Smooth muscle cell (in vitro differentiated cells): ENCODE data around the gene CD93. TPM values are rescaled to one million over a fixed set of nuclear protein-coding genes. Genes with fewer than 3 reads are reported as not detected.

Experiments used
- DNase-seq: peaks from one replicate; lab custom pipeline; 2025; ENCODE audit not compliant: unreplicated experiment; lab: John Stamatoyannopoulos, UW
- H2AFZ ChIP-seq: fragments of 200-600 bp; sonication (generic); 2 replicates; pipeline ENCODE4 v1.6.0; 2016; ENCODE audit warnings: antibody characterized with exemption, low read depth, mild to moderate bottlenecking
- H3F3A ChIP-seq: fragments of 200-600 bp; sonication (generic); 2 replicates; pipeline ENCODE4 v1.6.0; 2017; ENCODE audit warnings: antibody characterized with exemption, low read depth
- H3K27ac ChIP-seq: fragments of 200-600 bp; sonication (generic); 2 replicates; pipeline ENCODE4 v1.5.1; 2016; ENCODE audit warnings: low read depth, mild to moderate bottlenecking
- H3K27me3 ChIP-seq: fragments of 200-600 bp; sonication (generic); 2 replicates; pipeline ENCODE4 v1.6.1; 2016; ENCODE audit warnings: low read depth, mild to moderate bottlenecking
- H3K36me3 ChIP-seq: fragments of 200-600 bp; sonication (generic); 2 replicates; pipeline ENCODE4 v1.5.1; 2016; ENCODE audit warnings: low read depth
- H3K4me1 ChIP-seq: fragments of 200-600 bp; sonication (generic); 2 replicates; pipeline ENCODE4 v1.5.1; 2016; ENCODE audit warnings: low read depth
- H3K4me2 ChIP-seq: fragments of 200-600 bp; sonication (generic); 2 replicates; pipeline ENCODE4 v1.6.0; 2016; ENCODE audit warnings: mild to moderate bottlenecking
- H3K4me3 ChIP-seq: fragments of 200-600 bp; sonication (generic); 2 replicates; pipeline ENCODE4 v1.5.1; 2016; ENCODE audit warnings: mild to moderate bottlenecking
- H3K79me2 ChIP-seq: fragments of 200-600 bp; sonication (generic); 2 replicates; pipeline ENCODE4 v1.6.0; 2016; ENCODE audit warnings: low read depth, mild to moderate bottlenecking
- H3K9ac ChIP-seq: fragments of 200-600 bp; sonication (generic); 2 replicates; pipeline ENCODE4 v1.6.0; 2016; ENCODE audit warnings: low read depth
- H3K9me3 ChIP-seq: fragments of 200-600 bp; sonication (generic); replicated peaks from 2 replicates; pipeline ENCODE4 v1.5.1; 2016; ENCODE audit warnings: low read depth
- H4K20me1 ChIP-seq: fragments of 200-600 bp; sonication (generic); 2 replicates; pipeline ENCODE4 v1.6.0; 2016; ENCODE audit warnings: low read depth
- CTCF ChIP-seq: fragments of 200-600 bp; sonication (generic); IDR thresholded peaks from 2 replicates; pipeline ENCODE4 v1.5.1; 2017; ENCODE audit warnings: borderline replicate concordance, mild to moderate bottlenecking, antibody characterized with exemption; ENCODE audit not compliant: insufficient read depth, poor library complexity, severe bottlenecking
- whole genome bisulfite sequencing: methylation state at CpG from one replicate; pipeline ENCODE4 v1.1.7; 2016; ENCODE audit warnings: low lambda C conversion rate; 5-methylcytosine and 5-hydroxymethylcytosine counted together
- polyA plus RNA-seq: library from polyadenylated mRNA; unstranded; fragments of >200 nt; fragmentation: Nextera tagmentation; extraction: Ambion mirVana; gene quantifications from 2 replicates; pipeline ENCODE4 v1.2.1, GENCODE V29; 2016
- total RNA-seq: library from RNA; depleted of rRNA; stranded (reverse); fragments of >200 nt; gene quantifications from 2 replicates; pipeline ENCODE4 v1.2.3, GENCODE V29; 2014

The CD93 gene
- total and polyA plus RNA-seq, 2 experiments from 2014 or later, result not detected

GRCh38 chr20:23086931-23087411, 847 bp upstream of the CD93 start:
- Histone ChIP-seq H3K4me3 (no peak overlapping the region), H2AFZ (no peak overlapping the region), H3K27ac (no peak overlapping the region), H4K20me1 (no peaks in the 10 kb centered on the region), H3K27me3 (no peaks in the 10 kb centered on the region), H3K9ac (no peak overlapping the region), H3K9me3 (no peaks in the 10 kb centered on the region), H3K4me2 (no peak overlapping the region), H3K79me2 (no peaks in the 10 kb centered on the region), H3K4me1 (no peaks in the 10 kb centered on the region), H3K36me3 (no peaks in the 10 kb centered on the region), H3F3A (no peaks in the 10 kb centered on the region)
- no peak for TF ChIP-seq CTCF
- no peak for DNase-seq
- WGBS, result 92% methylated on average over 14 of the region's 14 CpGs

DNA sequence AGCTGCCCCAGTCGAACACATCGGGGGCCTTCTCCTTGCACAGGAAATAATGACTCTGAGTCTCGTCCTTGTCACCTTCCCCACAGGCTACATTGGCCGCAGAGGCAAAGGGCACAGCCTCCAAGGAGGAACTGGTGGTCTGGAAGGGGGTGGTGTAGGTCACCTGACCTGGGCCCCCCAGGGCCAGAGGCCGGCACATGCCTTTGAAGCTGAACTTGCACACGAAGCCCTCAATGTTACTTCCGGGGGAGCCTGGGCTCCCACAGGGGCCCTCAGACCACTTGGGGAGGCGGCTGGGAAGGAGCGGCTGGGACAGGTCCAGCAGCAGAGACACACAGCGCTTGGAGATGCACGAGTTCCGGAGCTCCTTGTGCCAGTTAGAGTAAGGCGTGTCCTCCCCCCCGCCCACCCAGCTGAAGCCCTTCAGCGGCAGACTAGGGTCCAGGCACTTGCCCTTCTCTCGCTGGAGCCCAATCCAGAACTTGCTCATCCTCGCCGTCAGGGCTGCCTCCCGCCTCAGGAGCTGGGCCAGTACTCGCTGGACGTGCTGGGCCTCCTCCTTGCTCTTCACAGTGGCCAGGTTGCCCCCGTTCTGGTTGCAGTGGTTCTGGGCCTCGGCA, 578 bp downstream of the CD93 start:
- H3K9ac ChIP-seq, result no peak overlapping the region
- DNase-seq, result no peak
- H3K27ac ChIP-seq, result no peak overlapping the region
- H3K79me2 ChIP-seq, result no peaks in the 10 kb centered on the region
- 96% methylated on average over 22 of the region's 23 CpGs for WGBS
- no peaks in the 10 kb centered on the region for H4K20me1 ChIP-seq
- H3K4me3 ChIP-seq, result no peak overlapping the region
- no peaks in the 10 kb centered on the region for H3K27me3 ChIP-seq
- H3K4me1 ChIP-seq, result no peaks in the 10 kb centered on the region
- no peaks in the 10 kb centered on the region for H3K9me3 ChIP-seq
- TF ChIP-seq CTCF, result no peak
- H3F3A ChIP-seq, result no peaks in the 10 kb centered on the region
- H3K36me3 ChIP-seq, result no peaks in the 10 kb centered on the region
- H2AFZ ChIP-seq, result no peak overlapping the region
- H3K4me2 ChIP-seq, result no peak overlapping the region

DNA sequence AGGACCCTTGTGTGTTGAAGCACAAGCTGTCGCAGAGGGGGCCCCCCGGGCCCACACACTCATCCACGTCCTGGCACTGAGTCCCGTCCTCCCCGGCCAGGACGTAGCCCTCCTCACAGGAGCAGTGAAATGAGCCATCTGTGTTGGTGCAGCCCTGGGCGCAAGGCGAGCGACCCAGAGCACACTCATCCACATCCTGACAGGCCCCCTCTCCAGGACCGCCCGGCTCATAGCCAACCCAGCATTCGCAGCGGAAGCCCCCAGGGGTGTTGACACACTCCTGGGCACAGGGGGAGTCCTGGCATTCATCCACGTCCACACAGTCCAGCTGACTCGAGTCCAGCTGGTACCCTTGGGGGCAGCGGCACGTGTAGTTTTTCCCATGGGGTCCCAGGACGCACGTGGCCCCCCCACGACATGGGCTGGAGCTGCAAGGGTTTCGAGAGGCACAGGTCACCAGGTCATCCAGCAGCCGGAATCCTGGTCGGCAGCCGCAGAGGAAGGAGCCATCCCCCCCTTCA, 1.2 kb downstream of the CD93 start:
- no peaks in the 10 kb centered on the region for H3K27me3 ChIP-seq
- TF ChIP-seq CTCF, result no peak
- no peak overlapping the region for H3K4me3 ChIP-seq
- no peak overlapping the region for H3K9ac ChIP-seq
- H3K36me3 ChIP-seq, result no peaks in the 10 kb centered on the region
- H3F3A ChIP-seq, result no peaks in the 10 kb centered on the region
- no peaks in the 10 kb centered on the region for H4K20me1 ChIP-seq
- H3K4me2 ChIP-seq, result no peak overlapping the region
- WGBS, result 96% methylated on average over 24 of the region's 24 CpGs
- H2AFZ ChIP-seq, result no peak overlapping the region
- H3K27ac ChIP-seq, result no peak overlapping the region
- H3K79me2 ChIP-seq, result no peaks in the 10 kb centered on the region
- no peaks in the 10 kb centered on the region for H3K9me3 ChIP-seq
- DNase-seq, result no peak
- no peaks in the 10 kb centered on the region for H3K4me1 ChIP-seq
